MCF 10A (cell line): ENCODE measurements around the gene NOBOX. TPM values are rescaled to one million over a fixed set of nuclear protein-coding genes. Genes with fewer than 3 reads are reported as not detected.

Experiments
- BruUV-seq: library from RNA; stranded (reverse); fragments of 400-500 nt; replicated peaks from 2 replicates; lab custom pipeline; 2021; lab: Mats Ljungman, UMichigan
- CTCF ChIA-PET: fragments of 300-600 bp; sonication (Branson Sonifier 250); formaldehyde crosslinking; extraction: SDS; loops from one replicate; lab custom pipeline; 2021; ENCODE audit warnings: antibody characterized with exemption, inconsistent platforms; lab: Yijun Ruan, JAX
- POLR2A ChIA-PET: fragments of 300-600, 350-650 bp; sonication (Branson Sonifier 250); formaldehyde crosslinking; extraction: SDS; loops from one replicate; lab custom pipeline; 2020; ENCODE audit warnings: antibody characterized with exemption, inconsistent platforms; lab: Yijun Ruan, JAX
- DNase-seq: peaks from one replicate; pipeline ENCODE4 v3.0.0-alpha.2; 2018; ENCODE audit not compliant: unreplicated experiment
- H3K27ac Mint-ChIP-seq: one replicate; pipeline ENCODE4 v1.8.0; 2022; ENCODE audit warnings: mild to moderate bottlenecking, low read depth, mixed read lengths; ENCODE audit not compliant: unreplicated experiment
- H3K27me3 Mint-ChIP-seq: one replicate; pipeline ENCODE4 v1.8.0; 2022; ENCODE audit warnings: mixed read lengths; ENCODE audit not compliant: insufficient read depth, unreplicated experiment
- H3K36me3 Mint-ChIP-seq: one replicate; pipeline ENCODE4 v1.8.0; 2022; ENCODE audit warnings: mild to moderate bottlenecking, moderate library complexity, mixed read lengths; ENCODE audit not compliant: insufficient read depth, unreplicated experiment
- H3K4me1 Mint-ChIP-seq: one replicate; pipeline ENCODE4 v1.8.0; 2022; ENCODE audit warnings: mixed read lengths; ENCODE audit not compliant: insufficient read depth, unreplicated experiment
- H3K4me3 Mint-ChIP-seq: one replicate; pipeline ENCODE4 v1.8.0; 2022; ENCODE audit warnings: mild to moderate bottlenecking, moderate library complexity, mixed read lengths; ENCODE audit not compliant: unreplicated experiment
- H3K9me3 Mint-ChIP-seq: one replicate; pipeline ENCODE4 v1.8.0; 2022; ENCODE audit warnings: mixed read lengths; ENCODE audit not compliant: unreplicated experiment
- intact Hi-C: fragments of 100-400 bp; cut with micrococcal nuclease; formaldehyde crosslinking; loops from 2 replicates; pipeline ENCODE4 v1.14.1; 2022
- total RNA-seq: library from RNA; stranded (reverse); gene quantifications from 2 replicates; pipeline ENCODE4 v1.2.3, GENCODE V29; 2022
- TF ChIP-seq, protein P1 (sequence below): fragments of 200-600 bp; IDR thresholded peaks from one replicate; pipeline ENCODE4 v1.8.0; 2022; ENCODE audit warnings: antibody characterized with exemption, mild to moderate bottlenecking; ENCODE audit not compliant: unreplicated experiment

The NOBOX gene
- total RNA-seq, 1 experiment from 2014 or later, result not detected

DNA sequence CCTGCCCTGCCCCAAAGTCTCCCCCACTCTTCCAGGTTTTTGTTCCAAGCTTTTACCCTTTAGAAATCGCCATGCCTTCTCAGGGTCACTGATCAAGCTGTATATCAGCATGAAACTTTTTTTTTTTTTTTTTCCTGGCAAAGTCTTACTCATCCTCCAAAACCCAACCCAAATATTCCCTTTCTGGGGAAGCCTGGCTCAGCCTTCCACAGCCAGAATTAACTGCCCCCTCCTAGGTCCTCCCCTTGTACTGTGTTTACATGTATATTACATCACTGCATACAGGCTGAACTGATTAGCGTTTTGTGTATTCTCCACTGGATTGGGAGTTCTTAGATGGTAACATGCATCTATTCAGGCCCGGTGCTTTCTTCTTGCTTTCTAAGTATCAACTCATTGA, 4.6 kb upstream of the NOBOX start:
- H3K27me3 Mint-ChIP-seq, result no peaks in the 10 kb centered on the region
- H3K4me1 Mint-ChIP-seq, result peaks cover 23% of the 10 kb centered on the region
- TF ChIP-seq, protein P1, sequence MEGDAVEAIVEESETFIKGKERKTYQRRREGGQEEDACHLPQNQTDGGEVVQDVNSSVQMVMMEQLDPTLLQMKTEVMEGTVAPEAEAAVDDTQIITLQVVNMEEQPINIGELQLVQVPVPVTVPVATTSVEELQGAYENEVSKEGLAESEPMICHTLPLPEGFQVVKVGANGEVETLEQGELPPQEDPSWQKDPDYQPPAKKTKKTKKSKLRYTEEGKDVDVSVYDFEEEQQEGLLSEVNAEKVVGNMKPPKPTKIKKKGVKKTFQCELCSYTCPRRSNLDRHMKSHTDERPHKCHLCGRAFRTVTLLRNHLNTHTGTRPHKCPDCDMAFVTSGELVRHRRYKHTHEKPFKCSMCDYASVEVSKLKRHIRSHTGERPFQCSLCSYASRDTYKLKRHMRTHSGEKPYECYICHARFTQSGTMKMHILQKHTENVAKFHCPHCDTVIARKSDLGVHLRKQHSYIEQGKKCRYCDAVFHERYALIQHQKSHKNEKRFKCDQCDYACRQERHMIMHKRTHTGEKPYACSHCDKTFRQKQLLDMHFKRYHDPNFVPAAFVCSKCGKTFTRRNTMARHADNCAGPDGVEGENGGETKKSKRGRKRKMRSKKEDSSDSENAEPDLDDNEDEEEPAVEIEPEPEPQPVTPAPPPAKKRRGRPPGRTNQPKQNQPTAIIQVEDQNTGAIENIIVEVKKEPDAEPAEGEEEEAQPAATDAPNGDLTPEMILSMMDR, result no peak
- CTCF ChIA-PET, result interaction anchor here (0.7 kb wide), 1 partner anchor 259 kb away, joined by 4 read pairs; no protein-coding TSS in a partner anchor
- no TSS peak for BruUV-seq
- DNase-seq, result peak; percentile 62
- peak overlapping the region; percentile 45 for H3K4me3 Mint-ChIP-seq
- intact Hi-C loops, result loop anchor here (1.0 kb wide), 1 partner anchor 29 kb away; no protein-coding TSS in a partner anchor
- H3K36me3 Mint-ChIP-seq, result no peaks in the 10 kb centered on the region
- peak overlapping the region; percentile 80 for H3K27ac Mint-ChIP-seq
- POLR2A ChIA-PET, result interaction anchor here (0.6 to 0.7 kb wide), 2 partner anchors 28 to 404 kb away, joined by 3 read pairs; no protein-coding TSS in a partner anchor
- no peaks in the 10 kb centered on the region for H3K9me3 Mint-ChIP-seq

DNA sequence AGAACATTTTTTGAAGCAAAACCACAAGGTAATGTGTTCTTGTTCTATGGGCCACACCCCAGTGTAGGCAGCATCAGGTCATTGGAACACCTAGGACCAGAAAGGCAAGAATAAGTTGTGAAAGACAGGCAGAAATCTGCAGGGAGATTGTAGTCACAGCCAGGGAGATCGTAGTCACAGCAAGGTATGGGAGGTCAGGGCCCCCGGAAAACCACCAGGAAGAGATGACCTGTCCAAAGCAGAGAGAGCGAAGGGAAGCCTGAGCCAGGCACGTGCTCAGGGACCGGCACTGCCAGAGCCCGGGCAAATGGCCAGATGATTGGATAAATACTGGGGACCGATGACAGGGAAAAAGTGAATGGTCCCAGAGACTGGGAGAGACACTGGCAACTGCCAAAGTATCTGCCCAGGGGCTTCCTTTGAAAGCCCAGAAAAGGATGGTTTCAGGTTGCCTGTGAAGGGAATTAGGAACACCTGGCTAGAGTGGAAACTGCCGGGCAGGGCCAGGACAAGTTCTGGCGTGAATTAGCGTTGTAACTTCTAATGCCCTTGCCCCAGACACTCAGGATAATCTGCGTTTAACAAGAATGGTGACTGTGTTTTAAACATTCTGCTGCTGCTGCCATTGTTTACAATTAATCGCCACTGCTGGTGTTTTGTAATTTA, 3.9 kb upstream of the NOBOX start:
- intact Hi-C loops, result no loop called here
- H3K9me3 Mint-ChIP-seq, result no peaks in the 10 kb centered on the region
- TF ChIP-seq, protein P1, result no peak
- H3K27ac Mint-ChIP-seq, result peak overlapping the region; percentile 80
- BruUV-seq, result no TSS peak
- DNase-seq, result peak; percentile 81
- H3K4me3 Mint-ChIP-seq, result peak overlapping the region; percentile 49
- POLR2A ChIA-PET, result interaction anchor here (0.7 kb wide), 1 partner anchor 405 kb away, joined by 3 read pairs; no protein-coding TSS in a partner anchor
- no peaks in the 10 kb centered on the region for H3K36me3 Mint-ChIP-seq
- H3K27me3 Mint-ChIP-seq, result no peaks in the 10 kb centered on the region
- peaks cover 23% of the 10 kb centered on the region for H3K4me1 Mint-ChIP-seq
- CTCF ChIA-PET, result interaction anchor here (0.7 to 4.0 kb wide), 3 partner anchors 15 to 260 kb away, joined by 4 to 30 read pairs (median 10); no protein-coding TSS in a partner anchor

DNA sequence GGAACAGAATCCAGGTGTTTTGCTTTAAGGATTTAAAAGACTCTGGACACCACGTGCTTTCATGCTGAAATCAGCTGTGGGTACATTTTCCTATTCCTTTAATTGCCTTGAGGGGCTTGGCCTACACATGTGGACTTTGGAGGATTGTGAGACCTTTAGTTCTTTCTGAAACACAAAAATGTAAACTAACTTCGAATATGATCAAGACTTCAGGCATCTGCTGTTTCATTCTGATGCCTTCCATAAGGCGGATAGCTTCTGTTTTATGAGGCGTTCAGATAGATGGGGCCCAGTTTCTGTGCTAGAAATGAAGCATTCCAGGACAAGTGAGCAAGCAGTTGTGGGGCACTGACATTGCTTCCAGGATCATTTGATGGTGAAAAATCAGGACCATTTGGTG, 1.5 kb upstream of the NOBOX start:
- Mint-ChIP-seq H3K36me3 (no peaks in the 10 kb centered on the region), H3K4me3 (no peak overlapping the region), H3K27me3 (no peaks in the 10 kb centered on the region), H3K4me1 (peaks cover 23% of the 10 kb centered on the region), H3K9me3 (no peaks in the 10 kb centered on the region), H3K27ac (no peak overlapping the region)
- ChIA-PET POLR2A (interaction anchor here (0.8 to 0.9 kb wide), 2 partner anchors 10 to 11 kb away, joined by 3 to 5 read pairs; no protein-coding TSS in a partner anchor), CTCF (interaction anchor here (0.6 to 4.0 kb wide), 3 partner anchors 13 to 35 kb away, joined by 3 to 30 read pairs (median 10); no protein-coding TSS in a partner anchor)
- TF ChIP-seq, protein P1, result no peak
- intact Hi-C loops, result no loop called here
- no peak for DNase-seq
- BruUV-seq, result no TSS peak

DNA sequence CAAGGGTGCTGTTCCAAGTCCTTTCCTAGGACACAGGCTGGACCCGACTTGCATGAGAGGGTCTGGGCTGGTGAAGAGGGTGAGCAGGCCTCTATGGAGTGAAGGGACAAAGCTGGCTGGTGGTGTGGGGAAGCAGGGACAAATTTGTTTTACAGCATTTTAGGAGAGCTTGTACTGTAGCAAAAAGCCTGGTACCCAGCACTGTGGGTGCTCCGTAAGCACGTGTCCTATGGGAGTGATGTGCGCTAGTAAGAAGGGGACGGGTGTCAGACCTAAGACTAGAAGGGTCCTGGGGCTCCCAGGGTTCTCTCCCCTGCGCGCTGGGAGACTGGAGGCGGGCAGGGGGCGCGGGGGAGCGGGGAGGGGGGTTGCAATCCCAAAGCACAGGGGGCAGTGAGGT, 391 bp downstream of the NOBOX start:
- TF ChIP-seq, protein P1, result no peak
- Mint-ChIP-seq H3K9me3 (no peaks in the 10 kb centered on the region), H3K36me3 (no peaks in the 10 kb centered on the region), H3K4me3 (no peak overlapping the region), H3K27me3 (no peaks in the 10 kb centered on the region), H3K4me1 (peaks cover 16% of the 10 kb centered on the region), H3K27ac (no peak overlapping the region)
- ChIA-PET CTCF (interaction anchor here (1.1 to 2.4 kb wide), 3 partner anchors 10 to 35 kb away, joined by 3 to 23 read pairs (median 17); no protein-coding TSS in a partner anchor), POLR2A (interaction anchor here (0.6 kb wide), 1 partner anchor 9 kb away, joined by 3 read pairs; no protein-coding TSS in a partner anchor)
- intact Hi-C loops, result no loop called here
- BruUV-seq, result no TSS peak
- DNase-seq, result no peak
